GM19035 (cell line): Measurements from ENCODE around the gene PGAP1.

Experiments
- ATAC-seq: cut with Tn5 transposase; IDR thresholded peaks from one replicate; pipeline ENCODE4 v1.9.1; 2021; ENCODE audit not compliant: unreplicated experiment

Gene PGAP1

DNA sequence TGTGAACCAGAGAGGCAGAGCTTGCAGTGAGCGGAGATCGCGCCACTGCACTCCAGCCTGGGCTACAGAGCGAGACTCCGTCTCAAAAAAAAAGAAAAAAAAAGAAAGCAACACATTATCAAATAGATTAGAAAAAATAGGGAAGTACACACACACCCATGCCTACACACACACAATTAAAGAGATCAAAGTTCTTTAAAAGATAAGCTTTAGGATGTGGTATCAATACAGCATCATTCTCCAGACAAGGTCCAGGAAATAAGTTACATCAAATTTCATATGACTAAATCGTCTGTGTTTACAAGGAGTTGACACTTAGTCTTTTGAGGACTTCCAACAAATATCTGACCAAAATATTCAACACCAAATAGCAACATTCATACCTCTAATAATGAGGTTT lies 25.7 kb downstream of the PGAP1 start:
- no peak for ATAC-seq

- ATAC-seq: no peak
These were observed 26.5 kb downstream of the PGAP1 start for GRCh38 chr2:196899976-196900375.

DNA sequence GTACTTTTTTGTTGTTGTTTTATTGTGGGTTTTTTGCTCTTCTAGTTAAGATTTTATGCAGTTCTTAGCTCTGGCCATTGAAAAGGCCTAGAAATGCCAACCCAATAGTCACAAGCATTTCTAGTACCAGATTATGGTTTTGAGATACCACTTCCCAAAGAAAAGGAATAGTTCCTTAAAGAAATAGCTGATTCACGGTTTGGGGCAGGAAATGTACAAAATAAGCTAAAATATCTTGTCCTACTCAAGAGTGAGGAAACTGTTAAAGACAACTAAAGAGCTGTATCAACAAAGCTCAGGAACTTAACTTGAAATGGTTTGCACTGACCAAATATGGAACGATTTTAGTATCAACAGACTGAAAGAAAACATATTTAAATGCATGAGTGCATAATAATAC lies 35.4 kb downstream of the PGAP1 start:
- ATAC-seq: no peak

DNA sequence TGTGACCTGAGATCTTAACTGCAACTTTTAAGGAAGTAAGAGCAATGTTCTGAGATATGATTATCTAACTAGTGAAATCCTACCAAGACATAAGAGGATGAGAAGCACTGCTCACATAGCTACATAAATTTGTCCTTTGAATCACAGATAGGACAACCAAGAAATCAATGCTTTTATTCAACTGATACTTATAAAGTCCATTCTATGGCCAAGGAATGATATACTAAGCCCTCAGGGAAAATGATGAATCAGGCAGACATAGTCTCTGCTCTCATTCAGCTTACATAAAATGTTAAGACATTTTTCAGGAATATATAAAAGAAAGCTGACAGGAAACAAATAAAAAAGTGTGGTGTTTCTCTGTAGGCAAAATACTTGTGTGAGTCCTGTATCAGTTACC lies 39.1 kb downstream of the PGAP1 start:
- ATAC-seq: no peak

DNA sequence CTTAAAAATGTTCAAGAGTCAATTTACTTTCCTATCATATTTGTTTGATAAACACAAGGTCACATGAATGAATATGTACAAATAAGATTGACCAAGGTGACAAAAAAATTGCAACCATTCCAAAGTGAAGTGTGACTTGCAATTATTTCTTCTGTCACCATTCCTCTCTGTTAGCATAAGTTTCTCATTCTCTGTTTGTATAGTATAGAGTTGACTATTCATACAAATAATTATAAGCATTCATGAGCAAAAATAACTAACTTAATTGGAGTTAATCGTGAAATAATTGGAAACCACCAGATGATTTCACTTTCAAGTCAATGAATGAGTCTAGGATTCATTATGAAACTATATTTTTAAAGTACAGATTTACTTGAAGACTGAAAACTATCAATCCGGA lies 42.1 kb downstream of the PGAP1 start:
- ATAC-seq: no peak

- ATAC-seq: no peak
These were observed 50.1 kb downstream of the PGAP1 start for GRCh38 chr2:196876364-196876763.

- no peak for ATAC-seq
These were observed 51.1 kb downstream of the PGAP1 start for GRCh38 chr2:196875414-196875813.

DNA sequence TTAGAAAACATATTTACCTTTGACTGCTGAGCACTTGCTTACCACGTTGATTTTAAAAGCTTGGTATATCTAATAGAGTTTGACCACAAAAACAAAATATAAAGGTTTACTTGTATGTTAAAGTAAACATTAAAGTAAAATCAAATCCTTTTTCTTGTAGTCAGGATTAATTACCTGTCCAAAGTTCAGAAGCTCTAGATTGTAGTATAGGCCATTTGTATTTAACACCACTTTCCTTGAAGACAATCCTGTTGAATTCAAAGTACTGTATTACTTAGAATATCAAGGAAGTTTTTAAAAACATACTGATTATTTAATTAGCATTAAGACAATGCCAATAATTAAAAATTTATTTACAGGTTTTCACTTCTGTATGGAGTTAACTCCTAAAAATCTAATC lies 53.0 kb downstream of the PGAP1 start:
- ATAC-seq: no peak

- ATAC-seq: no peak
These were observed 71.9 kb downstream of the PGAP1 start for GRCh38 chr2:196854629-196855028.

- ATAC-seq: no peak
These were observed 73.0 kb downstream of the PGAP1 start for GRCh38 chr2:196853301-196854087.

DNA sequence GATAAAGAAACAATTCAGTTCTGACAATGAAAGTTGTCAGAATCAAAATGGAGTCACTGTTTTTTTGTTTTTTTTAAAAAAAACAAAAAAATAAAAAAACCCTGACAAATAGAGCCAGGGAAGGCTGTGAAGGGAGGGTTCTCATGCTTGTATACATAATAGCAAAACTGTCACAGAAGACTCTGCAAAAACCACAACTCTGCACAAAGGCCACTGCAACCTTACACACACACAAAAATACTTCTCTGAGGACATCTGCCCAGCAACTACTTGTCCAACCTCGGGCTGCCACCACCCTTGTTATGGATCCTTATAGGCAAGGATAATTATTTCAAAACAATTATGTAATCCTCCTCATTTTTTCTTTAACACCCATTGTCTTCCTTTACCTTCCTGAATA lies 75.4 kb downstream of the PGAP1 start:
- ATAC-seq: no peak

DNA sequence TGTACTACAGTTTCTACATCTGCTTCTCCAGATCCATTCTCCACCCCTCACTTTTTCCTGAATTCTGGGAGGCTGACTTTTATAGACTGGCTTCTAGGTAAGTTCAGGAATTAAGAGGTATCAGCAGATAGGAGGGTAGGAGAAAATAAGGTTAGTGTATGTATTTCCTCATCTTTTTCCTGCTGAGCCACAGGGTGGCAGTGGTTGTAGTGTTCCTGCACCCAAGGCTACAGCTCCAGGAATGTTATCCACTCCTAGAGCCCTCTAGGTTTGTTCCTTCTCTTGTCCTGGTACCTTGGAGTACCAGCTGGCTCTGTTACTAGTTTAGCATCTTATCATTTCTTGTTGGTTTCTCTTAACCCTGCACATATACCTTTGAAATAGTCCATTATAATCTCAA lies 76.6 kb downstream of the PGAP1 start:
- ATAC-seq: no peak

- ATAC-seq: no peak
These were observed 80.2 kb downstream of the PGAP1 start for GRCh38 chr2:196846295-196846694.

DNA sequence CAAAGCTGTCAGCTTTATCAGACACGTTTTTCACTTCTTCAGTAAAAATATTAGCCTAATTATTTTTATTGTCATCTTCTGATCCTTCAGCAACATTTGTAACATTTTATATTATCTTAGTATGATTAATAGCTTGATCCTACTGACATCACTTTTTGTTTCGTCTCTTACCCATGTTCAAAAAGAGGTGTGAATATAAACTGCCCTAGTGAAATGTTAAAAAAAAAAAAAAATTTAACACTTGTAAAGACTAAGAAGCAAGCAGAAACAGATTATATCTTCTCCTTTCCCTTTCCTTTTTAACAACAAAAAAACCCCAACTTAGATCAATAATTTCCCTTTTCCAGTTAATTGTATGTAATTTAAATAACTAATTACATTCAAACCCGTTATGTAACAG lies 81.1 kb downstream of the PGAP1 start:
- ATAC-seq: no peak

- ATAC-seq: no peak
These were observed 86.3 kb downstream of the PGAP1 start for GRCh38 chr2:196840171-196840570.

DNA sequence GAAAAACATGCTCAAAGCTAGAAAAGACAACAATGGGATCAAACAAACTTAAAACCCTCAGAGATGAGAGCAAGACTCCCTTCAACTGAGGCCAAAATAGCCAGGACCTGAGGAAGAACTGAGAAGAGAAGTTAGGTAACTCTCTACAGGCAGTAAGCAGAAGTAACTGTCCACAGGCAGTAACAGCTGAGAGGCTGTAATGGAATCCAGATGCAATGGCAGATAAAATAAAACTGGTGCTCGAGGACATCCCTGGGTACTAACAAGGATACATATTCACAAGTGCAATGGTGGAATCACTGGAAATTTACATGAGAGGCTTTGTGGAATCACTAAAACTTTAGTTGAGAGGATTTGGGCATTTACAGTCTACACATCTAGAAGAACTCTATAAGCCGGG lies 86.9 kb downstream of the PGAP1 start:
- no peak for ATAC-seq

- no peak for ATAC-seq
These were observed 90.1 kb downstream of the PGAP1 start for GRCh38 chr2:196836440-196836839.

GRCh38 chr2:196830701-196831100 lies 95.8 kb downstream of the PGAP1 start:
- ATAC-seq: no peak

- no peak for ATAC-seq
These were observed 99.2 kb downstream of the PGAP1 start for GRCh38 chr2:196827356-196827755.

DNA sequence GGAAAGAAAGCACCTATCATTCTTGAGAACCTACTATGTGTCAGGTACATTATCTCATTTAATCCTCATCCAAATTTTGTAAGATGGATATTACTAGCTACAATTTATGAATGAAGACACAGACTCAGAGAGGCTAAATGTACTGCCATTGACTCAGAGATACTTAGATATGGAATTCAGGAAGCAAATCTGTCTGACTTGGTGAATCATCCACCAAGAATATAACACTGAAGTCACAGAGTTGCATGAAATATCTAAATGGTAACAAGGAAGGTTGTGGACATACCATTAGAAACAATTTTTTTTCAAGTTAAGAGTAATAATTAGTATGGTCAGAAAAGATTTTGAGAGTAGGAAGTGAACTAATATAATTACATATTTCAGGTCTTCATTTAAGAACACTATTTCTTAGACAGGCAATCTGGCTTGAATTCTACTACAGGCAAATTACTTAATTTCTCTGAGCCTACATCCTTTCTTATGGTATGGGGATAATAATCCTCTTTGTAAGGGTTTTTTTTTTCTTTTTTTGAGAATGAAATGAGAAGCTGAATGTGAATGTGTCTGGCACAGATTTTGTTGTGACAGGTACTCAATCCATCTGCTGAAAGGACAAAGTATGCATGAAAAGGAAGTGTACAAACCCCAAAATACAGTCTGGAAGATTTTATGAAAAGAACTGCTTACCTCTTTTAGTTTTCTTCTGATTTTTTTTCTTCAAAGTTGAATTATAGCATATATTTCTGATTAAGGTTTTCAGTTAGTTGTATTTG lies 102.6 kb downstream of the PGAP1 start:
- ATAC-seq: no peak

- no peak for ATAC-seq
These were observed 105.3 kb downstream of the PGAP1 start for GRCh38 chr2:196821195-196821594.

GRCh38 chr2:196809260-196809659 lies 117.2 kb downstream of the PGAP1 start, which contains the start of gene C2orf66:
Gene C2orf66 (minus strand): TSS chr2:196809355. CDS start chr2:196809336, 19 bp downstream.
- no peak for ATAC-seq
